Activated naive CD4-positive, alpha-beta T cell (primary cell): Measurements from ENCODE around the gene WNT10A.
"Not testable (repeated sequence)": the region's sequence is repeated elsewhere in the genome, so short reads cannot be mapped to it uniquely, and the experiment has no call there.

Source experiments
- DNase-seq, 4 experiments: peaks; one replicate each; lab custom pipeline; 2025; lab: John Stamatoyannopoulos, UW

WNT10A gene

GRCh38 chr2:218893349-218894150, 12.9 kb downstream of the WNT10A start:
- DNase-seq = no peak

GRCh38 chr2:218894151-218894879, 13.7 kb downstream of the WNT10A start:
- no peak for DNase-seq

DNA sequence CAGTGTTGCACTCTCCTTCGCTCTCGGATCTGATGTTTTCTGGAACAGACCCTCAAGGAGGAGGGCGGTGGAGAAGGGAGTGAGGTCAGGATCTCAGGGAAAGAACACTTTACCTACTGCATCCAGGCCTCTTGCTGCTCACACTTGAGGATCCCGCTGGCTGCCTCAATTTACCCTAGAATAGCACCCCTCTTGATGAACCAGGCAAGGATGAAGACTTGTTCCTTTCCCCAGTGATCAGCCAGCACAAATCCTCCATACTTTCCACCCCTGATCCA, 14.2 kb downstream of the WNT10A start:
- DNase-seq = no peak

DNA sequence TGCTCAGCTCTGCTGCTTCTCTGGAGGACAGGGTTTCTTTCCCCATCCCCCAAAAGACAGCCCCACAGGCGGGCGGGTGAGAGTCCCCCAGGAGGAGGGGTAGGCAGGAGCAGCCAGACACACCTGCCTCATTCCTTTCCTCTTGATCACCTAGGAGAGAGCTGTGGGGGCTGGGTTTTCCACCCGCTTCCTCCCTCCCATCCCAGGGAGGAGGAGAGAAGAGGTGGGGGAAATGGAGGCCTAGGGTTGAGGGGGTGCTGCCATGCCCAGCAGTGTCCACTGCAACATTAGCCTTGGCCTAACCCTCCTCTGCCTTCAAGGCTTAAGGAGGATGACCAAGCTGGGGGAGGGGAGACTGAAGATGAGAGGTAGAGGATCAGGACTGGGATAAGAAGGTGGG, 14.7 kb downstream of the WNT10A start:
- DNase-seq = no peak

- DNase-seq = no peak
Measured at GRCh38 chr2:218895759-218896500, 15.3 kb downstream of the WNT10A start.

- peak; percentile 49 to 63 (median 57) for DNase-seq
Measured at GRCh38 chr2:218896501-218897393, 16.1 kb downstream of the WNT10A start.

GRCh38 chr2:218897394-218898108, 16.9 kb downstream of the WNT10A start:
- no peak for DNase-seq

DNA sequence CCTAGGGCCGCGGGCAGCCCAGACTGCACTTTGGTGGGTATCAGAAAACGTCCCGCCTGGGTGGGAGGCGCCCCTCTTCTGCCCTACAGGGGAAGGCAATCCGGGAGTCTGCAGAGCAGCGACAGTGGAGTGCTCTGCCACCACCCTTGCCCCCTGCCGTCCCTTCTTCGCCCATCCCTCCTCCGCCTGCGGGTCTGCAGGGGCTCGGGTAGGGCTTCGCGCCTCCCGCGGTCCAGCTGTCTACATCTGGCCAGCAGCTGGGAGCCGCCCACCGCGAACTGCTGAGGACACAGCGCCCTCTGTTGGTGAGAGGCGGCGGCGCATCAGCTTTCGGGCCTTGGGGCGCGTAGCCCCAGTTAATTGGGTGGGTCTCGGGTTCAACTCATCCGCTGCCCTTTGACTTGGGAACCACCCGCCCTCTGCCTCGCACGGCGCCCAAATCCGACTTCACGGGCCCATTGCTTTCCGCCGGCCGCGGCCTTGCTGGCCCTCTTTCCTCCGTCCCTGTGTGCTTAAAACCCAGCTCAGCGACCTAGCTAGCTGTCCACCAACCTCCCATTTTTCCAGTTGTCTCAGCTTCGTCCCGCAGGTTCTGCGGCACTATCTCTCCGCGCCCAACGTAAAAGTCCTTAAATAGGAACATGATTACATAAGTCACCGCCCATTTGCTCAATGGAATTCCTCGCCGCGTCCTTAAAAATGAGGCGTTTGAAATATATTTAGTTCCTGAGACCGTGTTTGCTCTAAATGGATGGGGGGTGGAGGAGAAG, 17.6 kb downstream of the WNT10A start:
- peak; percentile 69 to 80 (median 76) for DNase-seq

- no peak for DNase-seq
Measured at GRCh38 chr2:218899147-218899546, 18.5 kb downstream of the WNT10A start.

GRCh38 chr2:218902427-218902826, 21.8 kb downstream of the WNT10A start:
- DNase-seq = no peak

GRCh38 chr2:218904176-218904575, 23.5 kb downstream of the WNT10A start:
- no peak for DNase-seq

- peak; percentile 65 to 80 (median 74) for DNase-seq
Measured at GRCh38 chr2:218908721-218909619, 28.3 kb downstream of the WNT10A start.

GRCh38 chr2:218910741-218911140, 30.1 kb downstream of the WNT10A start:
- DNase-seq = no peak

DNA sequence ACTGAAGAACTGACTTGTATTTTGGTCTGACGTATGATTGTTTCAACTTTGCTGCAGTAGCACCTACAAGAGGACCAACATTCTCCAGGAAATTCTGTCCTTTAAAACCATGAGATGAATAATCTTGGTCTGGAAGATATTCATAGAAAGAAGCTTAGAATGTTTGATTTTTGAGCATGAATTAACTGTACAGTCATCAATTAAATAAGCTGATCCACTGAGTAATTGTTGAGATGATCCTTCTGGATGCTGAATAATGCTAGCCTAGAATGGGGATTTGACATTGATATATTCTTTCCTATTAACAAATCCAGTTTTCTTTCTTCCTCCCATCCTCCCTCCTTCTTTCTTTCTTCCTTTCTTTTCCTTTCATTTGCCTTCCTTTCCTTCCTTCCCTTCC, 39.9 kb downstream of the WNT10A start:
- no peak for DNase-seq

GRCh38 chr2:218924757-218925156, 44.1 kb downstream of the WNT10A start:
- no peak for DNase-seq

DNA sequence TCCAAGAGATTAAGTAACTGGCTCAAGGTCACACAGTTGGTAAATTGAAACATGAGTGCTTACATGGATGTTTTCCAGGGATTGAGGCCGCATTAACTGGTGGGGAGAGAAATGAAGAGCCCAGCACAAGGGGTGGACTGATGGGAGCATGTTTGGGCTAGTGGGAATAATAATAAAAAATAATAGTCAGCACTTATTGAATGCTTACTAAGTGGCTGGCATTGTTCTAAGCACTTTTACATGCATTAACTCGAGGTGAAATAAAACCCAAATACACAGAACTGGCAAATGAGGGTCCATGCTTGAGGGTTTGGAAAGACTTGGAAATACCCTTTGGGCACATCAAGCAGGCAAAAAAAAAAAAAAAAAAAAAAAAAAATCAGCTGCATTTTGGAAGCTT, 44.8 kb downstream of the WNT10A start:
- no peak for DNase-seq

GRCh38 chr2:218927422-218927821, 46.8 kb downstream of the WNT10A start:
- no peak for DNase-seq

DNA sequence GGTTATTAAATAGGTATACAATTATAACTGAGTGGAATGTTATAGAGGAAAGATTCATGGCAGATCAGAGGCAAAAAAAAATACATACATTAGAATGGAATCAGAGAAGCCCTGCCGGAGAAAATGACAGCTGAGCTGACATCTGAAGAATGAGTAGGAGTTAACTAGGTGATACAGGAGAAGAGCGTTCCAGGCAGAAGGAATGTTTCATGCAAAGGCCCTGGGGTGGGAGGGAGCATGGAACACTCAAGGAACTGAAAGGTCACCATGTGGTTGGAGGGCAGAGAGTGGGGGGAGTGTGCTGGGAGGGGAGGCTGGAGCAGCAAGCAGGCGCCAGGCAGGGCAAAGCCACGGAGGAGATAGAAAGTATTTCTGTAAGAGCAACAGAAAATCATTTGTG, 47.2 kb downstream of the WNT10A start:
- no peak for DNase-seq

GRCh38 chr2:218930488-218930887, 49.8 kb downstream of the WNT10A start:
- DNase-seq = not testable (repeated sequence)
